HepG2 (cell line): ENCODE measurements around the gene SORD. TPM values are rescaled to one million over a fixed set of nuclear protein-coding genes. Genes with fewer than 3 reads are reported as not detected.
A peak's percentile ranks its signal among the peaks of the same experiment; 100 is the strongest.

ENCODE experiments used
- KDM1A ChIP-seq: IDR thresholded peaks from 2 replicates; pipeline ENCODE4 v1.6.1; 2016; ENCODE audit warnings: missing compliant biosample characterization
- KDM4B ChIP-seq: sonication (generic); formaldehyde crosslinking; IDR thresholded peaks from 2 replicates; pipeline ENCODE4 v1.4.0; 2020; ENCODE audit warnings: missing genetic modification reagents
- MBD4 ChIP-seq: IDR thresholded peaks from 2 replicates; pipeline ENCODE4 v1.6.1; 2012; ENCODE audit warnings: low read length, inconsistent platforms, borderline replicate concordance
- PLRG1 ChIP-seq: fragments of 450-650 bp; conservative IDR thresholded peaks from 2 replicates; pipeline ENCODE4 v1.6.1; 2016
- RFX3 ChIP-seq: IDR thresholded peaks from 2 replicates; pipeline ENCODE4 v1.6.1; 2016; ENCODE audit warnings: missing biosample characterization, missing genetic modification reagents
- TARDBP ChIP-seq: sonication (generic); formaldehyde crosslinking; IDR thresholded peaks from 2 replicates; pipeline ENCODE4 v1.8.0; 2022; ENCODE audit warnings: mild to moderate bottlenecking, missing genetic modification reagents
- THYN1 ChIP-seq: sonication (generic); formaldehyde crosslinking; IDR thresholded peaks from 2 replicates; pipeline ENCODE4 v1.8.1; 2023; ENCODE audit warnings: low read depth, mild to moderate bottlenecking, moderate library complexity, missing genetic modification reagents, borderline replicate concordance
- WIZ ChIP-seq: sonication (generic); formaldehyde crosslinking; IDR thresholded peaks from 2 replicates; pipeline ENCODE4 v1.5.1; 2020; ENCODE audit warnings: mild to moderate bottlenecking, missing genetic modification reagents
- ZSCAN21 ChIP-seq: sonication (generic); formaldehyde crosslinking; IDR thresholded peaks from 2 replicates; pipeline ENCODE4 v1.8.0; 2022; ENCODE audit warnings: mild to moderate bottlenecking, missing genetic modification reagents, moderate library complexity, borderline replicate concordance
- polyA plus RNA-seq, 8 experiments: library from polyadenylated mRNA; depleted of rRNA in 3 of 8; stranded (reverse) in 7 of 8; unstranded in 1 of 8; fragments of >200 nt; fragmentation: Illumina TruSeq in 4 of 8; extraction: Trizol in 4 of 8; gene quantifications; 2 replicates each; pipeline versions ENCODE4 v1.2.1 to v1.2.3, GENCODE V29; 2011 to 2016; ENCODE audit warnings: low read depth in 4 of 8, missing spikeins in 1 of 8, mixed read lengths in 1 of 8; ENCODE audit not compliant: insufficient read depth in 1 of 8
- total RNA-seq, 5 experiments: library from RNA; depleted of rRNA; stranded (reverse); fragments of >200 nt; fragmentation: Illumina TruSeq; extraction: Trizol; gene quantifications; 2 replicates each; pipeline ENCODE4 v1.2.3, GENCODE V29; 2016; ENCODE audit warnings: low read depth in 1 of 5
- TF ChIP-seq, protein P1 (sequence below): sonication (generic); formaldehyde crosslinking; IDR thresholded peaks from 2 replicates; pipeline ENCODE4 v1.4.0; 2020; ENCODE audit warnings: mild to moderate bottlenecking, missing genetic modification reagents
- TF ChIP-seq, protein P2 (sequence below): sonication (generic); formaldehyde crosslinking; IDR thresholded peaks from 2 replicates; pipeline ENCODE4 v1.8.1; 2023; ENCODE audit warnings: mild to moderate bottlenecking, missing genetic modification reagents
- TF ChIP-seq, protein P3 (sequence below): sonication (generic); formaldehyde crosslinking; IDR thresholded peaks from 2 replicates; pipeline ENCODE4 v1.8.0; 2022; ENCODE audit warnings: missing genetic modification reagents, mild to moderate bottlenecking, borderline replicate concordance
- TF ChIP-seq, protein P4 (sequence below): IDR thresholded peaks from 2 replicates; pipeline ENCODE4 v1.6.1; 2012; ENCODE audit warnings: low read length, improper control_type of control experiment
- TF ChIP-seq, protein P5 (sequence below): sonication (generic); formaldehyde crosslinking; IDR thresholded peaks from 2 replicates; pipeline ENCODE4 v1.8.1; 2022; ENCODE audit warnings: mild to moderate bottlenecking, missing genetic modification reagents

Gene SORD
- total and polyA plus RNA-seq, 2 of the 13 experiments (the other 11 are each of a cell fraction or from before 2014, with no cell fraction given): 59.1 to 95.3 TPM

DNA sequence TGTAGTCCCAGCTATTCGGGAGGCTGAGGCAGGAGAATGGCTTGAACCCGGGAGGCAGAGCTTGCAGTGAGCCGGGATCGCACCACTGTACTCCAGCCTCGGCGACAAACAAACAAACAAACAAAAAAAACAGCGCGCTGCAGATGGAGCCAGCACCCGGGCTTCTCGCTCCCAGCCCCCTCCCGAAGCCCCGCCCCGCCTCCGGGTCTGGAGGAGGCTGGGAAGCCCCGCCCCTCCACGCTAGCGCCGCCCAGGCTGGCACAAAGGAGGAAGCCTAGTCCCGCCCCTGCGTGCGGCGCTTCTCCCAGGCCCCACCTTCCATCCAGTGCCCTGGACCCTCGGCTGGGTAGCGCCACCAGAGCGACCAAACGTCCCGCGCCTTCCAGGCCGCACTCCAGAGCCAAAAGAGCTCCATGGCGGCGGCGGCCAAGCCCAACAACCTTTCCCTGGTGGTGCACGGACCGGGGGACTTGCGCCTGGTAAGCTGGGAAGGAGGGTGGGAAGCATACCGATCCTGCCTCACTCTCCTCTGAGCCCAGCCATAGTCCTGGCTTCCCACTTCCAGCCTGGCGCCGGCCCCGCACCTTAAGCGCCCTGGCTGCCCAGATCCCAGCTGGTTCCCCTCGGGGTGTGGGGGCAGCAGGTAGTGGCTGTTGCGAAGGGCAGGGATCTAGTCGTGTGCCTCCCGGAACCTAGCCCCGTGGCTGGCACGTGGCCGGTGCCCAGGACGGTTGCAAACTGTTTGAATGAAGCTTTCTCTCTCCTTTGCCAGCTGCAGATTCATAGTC lies at the start of gene SORD (continued):
- TF ChIP-seq, protein P1, sequence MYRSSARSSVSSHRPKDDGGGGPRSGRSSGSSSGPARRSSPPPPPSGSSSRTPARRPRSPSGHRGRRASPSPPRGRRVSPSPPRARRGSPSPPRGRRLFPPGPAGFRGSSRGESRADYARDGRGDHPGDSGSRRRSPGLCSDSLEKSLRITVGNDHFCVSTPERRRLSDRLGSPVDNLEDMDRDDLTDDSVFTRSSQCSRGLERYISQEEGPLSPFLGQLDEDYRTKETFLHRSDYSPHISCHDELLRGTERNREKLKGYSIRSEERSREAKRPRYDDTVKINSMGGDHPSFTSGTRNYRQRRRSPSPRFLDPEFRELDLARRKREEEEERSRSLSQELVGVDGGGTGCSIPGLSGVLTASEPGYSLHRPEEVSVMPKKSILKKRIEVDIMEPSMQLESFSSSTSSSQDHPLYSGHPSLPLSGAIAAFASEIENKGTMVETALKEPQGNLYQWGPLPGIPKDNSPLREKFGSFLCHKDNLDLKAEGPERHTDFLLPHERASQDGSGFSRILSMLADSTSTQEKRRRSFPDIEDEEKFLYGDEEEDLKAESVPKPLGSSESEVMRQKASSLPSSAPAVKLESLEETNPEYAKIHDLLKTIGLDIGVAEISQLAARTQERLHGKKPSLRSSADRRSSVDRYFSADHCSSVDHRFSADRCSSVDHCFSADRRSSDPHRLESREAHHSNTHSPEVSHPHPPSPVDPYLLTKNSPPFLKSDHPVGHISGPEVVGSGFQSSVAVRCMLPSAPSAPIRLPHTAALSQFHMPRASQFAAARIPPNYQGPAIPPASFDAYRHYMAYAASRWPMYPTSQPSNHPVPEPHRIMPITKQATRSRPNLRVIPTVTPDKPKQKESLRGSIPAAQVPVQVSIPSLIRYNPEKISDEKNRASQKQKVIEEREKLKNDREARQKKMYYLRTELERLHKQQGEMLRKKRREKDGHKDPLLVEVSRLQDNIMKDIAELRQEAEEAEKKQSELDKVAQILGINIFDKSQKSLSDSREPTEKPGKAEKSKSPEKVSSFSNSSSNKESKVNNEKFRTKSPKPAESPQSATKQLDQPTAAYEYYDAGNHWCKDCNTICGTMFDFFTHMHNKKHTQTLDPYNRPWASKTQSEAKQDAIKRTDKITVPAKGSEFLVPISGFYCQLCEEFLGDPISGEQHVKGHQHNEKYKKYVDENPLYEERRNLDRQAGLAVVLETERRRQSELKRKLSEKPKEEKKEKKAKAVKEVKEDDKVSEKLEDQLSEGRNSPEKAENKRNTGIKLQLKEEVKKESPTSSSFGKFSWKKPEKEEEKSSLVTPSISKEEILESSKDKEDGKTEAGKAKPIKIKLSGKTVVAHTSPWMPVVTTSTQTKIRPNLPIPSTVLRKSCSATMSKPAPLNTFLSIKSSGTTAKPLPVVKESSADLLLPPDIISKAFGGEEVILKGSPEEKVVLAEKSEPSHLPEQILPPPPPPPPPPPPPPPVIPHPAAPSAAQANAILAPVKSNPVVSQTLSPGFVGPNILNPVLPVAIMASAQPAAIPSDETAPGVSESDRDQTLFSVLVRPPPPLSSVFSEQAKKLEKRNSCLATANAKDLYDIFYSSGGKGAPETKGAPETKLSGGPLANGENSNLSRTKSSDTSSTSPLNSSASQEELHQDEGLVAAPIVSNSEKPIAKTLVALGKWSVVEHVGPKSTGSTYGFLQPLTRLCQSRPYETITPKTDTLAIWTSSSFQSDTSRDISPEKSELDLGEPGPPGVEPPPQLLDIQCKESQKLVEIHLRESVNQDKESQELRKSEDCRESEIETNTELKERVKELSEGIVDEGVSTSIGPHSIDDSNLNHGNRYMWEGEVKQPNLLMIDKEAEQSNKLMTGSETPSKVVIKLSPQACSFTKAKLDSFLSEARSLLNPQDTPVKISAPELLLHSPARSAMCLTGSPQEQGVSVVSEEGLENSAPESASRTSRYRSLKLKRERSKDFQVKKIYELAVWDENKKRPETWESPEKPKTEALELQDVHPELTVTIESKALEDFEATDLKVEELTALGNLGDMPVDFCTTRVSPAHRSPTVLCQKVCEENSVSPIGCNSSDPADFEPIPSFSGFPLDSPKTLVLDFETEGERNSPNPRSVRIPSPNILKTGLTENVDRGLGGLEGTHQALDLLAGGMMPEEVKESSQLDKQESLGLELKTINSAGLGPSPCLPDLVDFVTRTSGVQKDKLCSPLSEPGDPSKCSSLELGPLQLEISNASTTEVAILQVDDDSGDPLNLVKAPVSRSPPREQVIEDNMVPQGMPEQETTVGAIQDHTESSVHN (CRISPR knock-in tag): no peak
- TF ChIP-seq KDM1A (no peak), TARDBP (CRISPR knock-in tag) (peak; percentile 7; the same call in 1 of the 2 replicates), KDM4B (CRISPR knock-in tag) (peak; percentile 76; the same call in 1 of the 2 replicates), PLRG1 (no peak), ZSCAN21 (CRISPR knock-in tag) (no peak; the same call in 1 of the 2 replicates), WIZ (CRISPR knock-in tag) (no peak), MBD4 (no peak), THYN1 (CRISPR knock-in tag) (no peak), RFX3 (CRISPR knock-in tag) (no peak)
- TF ChIP-seq, protein P2, sequence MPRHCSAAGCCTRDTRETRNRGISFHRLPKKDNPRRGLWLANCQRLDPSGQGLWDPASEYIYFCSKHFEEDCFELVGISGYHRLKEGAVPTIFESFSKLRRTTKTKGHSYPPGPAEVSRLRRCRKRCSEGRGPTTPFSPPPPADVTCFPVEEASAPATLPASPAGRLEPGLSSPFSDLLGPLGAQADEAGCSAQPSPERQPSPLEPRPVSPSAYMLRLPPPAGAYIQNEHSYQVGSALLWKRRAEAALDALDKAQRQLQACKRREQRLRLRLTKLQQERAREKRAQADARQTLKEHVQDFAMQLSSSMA (CRISPR knock-in tag): peak; percentile 51; the same call in 1 of the 2 replicates
- TF ChIP-seq, protein P3, sequence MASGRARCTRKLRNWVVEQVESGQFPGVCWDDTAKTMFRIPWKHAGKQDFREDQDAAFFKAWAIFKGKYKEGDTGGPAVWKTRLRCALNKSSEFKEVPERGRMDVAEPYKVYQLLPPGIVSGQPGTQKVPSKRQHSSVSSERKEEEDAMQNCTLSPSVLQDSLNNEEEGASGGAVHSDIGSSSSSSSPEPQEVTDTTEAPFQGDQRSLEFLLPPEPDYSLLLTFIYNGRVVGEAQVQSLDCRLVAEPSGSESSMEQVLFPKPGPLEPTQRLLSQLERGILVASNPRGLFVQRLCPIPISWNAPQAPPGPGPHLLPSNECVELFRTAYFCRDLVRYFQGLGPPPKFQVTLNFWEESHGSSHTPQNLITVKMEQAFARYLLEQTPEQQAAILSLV: peak; percentile 94
- TF ChIP-seq, protein P4, sequence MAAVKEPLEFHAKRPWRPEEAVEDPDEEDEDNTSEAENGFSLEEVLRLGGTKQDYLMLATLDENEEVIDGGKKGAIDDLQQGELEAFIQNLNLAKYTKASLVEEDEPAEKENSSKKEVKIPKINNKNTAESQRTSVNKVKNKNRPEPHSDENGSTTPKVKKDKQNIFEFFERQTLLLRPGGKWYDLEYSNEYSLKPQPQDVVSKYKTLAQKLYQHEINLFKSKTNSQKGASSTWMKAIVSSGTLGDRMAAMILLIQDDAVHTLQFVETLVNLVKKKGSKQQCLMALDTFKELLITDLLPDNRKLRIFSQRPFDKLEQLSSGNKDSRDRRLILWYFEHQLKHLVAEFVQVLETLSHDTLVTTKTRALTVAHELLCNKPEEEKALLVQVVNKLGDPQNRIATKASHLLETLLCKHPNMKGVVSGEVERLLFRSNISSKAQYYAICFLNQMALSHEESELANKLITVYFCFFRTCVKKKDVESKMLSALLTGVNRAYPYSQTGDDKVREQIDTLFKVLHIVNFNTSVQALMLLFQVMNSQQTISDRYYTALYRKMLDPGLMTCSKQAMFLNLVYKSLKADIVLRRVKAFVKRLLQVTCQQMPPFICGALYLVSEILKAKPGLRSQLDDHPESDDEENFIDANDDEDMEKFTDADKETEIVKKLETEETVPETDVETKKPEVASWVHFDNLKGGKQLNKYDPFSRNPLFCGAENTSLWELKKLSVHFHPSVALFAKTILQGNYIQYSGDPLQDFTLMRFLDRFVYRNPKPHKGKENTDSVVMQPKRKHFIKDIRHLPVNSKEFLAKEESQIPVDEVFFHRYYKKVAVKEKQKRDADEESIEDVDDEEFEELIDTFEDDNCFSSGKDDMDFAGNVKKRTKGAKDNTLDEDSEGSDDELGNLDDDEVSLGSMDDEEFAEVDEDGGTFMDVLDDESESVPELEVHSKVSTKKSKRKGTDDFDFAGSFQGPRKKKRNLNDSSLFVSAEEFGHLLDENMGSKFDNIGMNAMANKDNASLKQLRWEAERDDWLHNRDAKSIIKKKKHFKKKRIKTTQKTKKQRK: no peak
- TF ChIP-seq, protein P5, sequence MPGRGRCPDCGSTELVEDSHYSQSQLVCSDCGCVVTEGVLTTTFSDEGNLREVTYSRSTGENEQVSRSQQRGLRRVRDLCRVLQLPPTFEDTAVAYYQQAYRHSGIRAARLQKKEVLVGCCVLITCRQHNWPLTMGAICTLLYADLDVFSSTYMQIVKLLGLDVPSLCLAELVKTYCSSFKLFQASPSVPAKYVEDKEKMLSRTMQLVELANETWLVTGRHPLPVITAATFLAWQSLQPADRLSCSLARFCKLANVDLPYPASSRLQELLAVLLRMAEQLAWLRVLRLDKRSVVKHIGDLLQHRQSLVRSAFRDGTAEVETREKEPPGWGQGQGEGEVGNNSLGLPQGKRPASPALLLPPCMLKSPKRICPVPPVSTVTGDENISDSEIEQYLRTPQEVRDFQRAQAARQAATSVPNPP (CRISPR knock-in tag): peak; percentile 59; the same call in 1 of the 2 replicates
